ENCODE measurements around the gene FBXO47. TPM values are rescaled to one million over a fixed set of nuclear protein-coding genes. Genes with fewer than 3 reads are reported as not detected.

Gene FBXO47
- total RNA-seq, 1 donor from 2014 or later: not detected

- Histone ChIP-seq H4K20me1 (ENCODE audit: low read depth) (no peaks in the 10 kb centered on the region), H3K27ac (no peak overlapping the region), H3K4me1 (no peaks in the 10 kb centered on the region), H3K79me2 (ENCODE audit: low read depth) (no peaks in the 10 kb centered on the region), H3K9me3 (ENCODE audit: low read depth) (no peaks in the 10 kb centered on the region), H3F3A (ENCODE audit: low read depth) (peaks cover 11% of the 10 kb centered on the region), H3K27me3 (no peaks in the 10 kb centered on the region), H2AFZ (replicated peaks) (no peak overlapping the region), H3K4me3 (no peak overlapping the region), H3K4me2 (no peak overlapping the region), H3K9ac (no peak overlapping the region), H3K36me3 (no peaks in the 10 kb centered on the region)
- H3K27ac Mint-ChIP-seq: no peak overlapping the region
- no peak overlapping the region for H3K4me3 Mint-ChIP-seq
- no peaks in the 10 kb centered on the region for H3K9me3 Mint-ChIP-seq
- no peak for TF ChIP-seq EZH2 (IDR thresholded peaks at IDR 0.05)
- TF ChIP-seq EZH2phosphoT487 (IDR thresholded peaks at IDR 0.05): no peak
- TF ChIP-seq CTCF (IDR thresholded peaks at IDR 0.05): no peak
- H3K4me1 Mint-ChIP-seq: peaks cover 4% of the 10 kb centered on the region
- DNase-seq (ENCODE audit: low spot score): no peak
- H3K36me3 Mint-ChIP-seq: no peaks in the 10 kb centered on the region
- no peaks in the 10 kb centered on the region for H3K27me3 Mint-ChIP-seq (ENCODE audit: insufficient read depth, low read depth)
These were observed 2.1 kb upstream of the FBXO47 start for GRCh38 chr17:38969281-38969680.

GRCh38 chr17:38961413-38961812, 5.8 kb downstream of the FBXO47 start:
- H2AFZ ChIP-seq (replicated peaks): no peak overlapping the region
- H3K27ac Mint-ChIP-seq: no peak overlapping the region

GRCh38 chr17:38960402-38960801, 6.8 kb downstream of the FBXO47 start:
- Mint-ChIP-seq H3K9me3 (no peaks in the 10 kb centered on the region), H3K27me3 (ENCODE audit: insufficient read depth, low read depth) (peaks cover 2% of the 10 kb centered on the region), H3K4me3 (no peak overlapping the region), H3K27ac (no peak overlapping the region), H3K4me1 (no peaks in the 10 kb centered on the region), H3K36me3 (no peaks in the 10 kb centered on the region)
- no peak for DNase-seq (ENCODE audit: low spot score)
- Histone ChIP-seq H3F3A (ENCODE audit: low read depth) (no peaks in the 10 kb centered on the region), H3K27ac (no peak overlapping the region), H3K4me2 (no peak overlapping the region), H3K4me3 (no peak overlapping the region), H3K9ac (no peak overlapping the region), H2AFZ (replicated peaks) (no peak overlapping the region), H3K79me2 (ENCODE audit: low read depth) (no peaks in the 10 kb centered on the region), H3K9me3 (ENCODE audit: low read depth) (no peaks in the 10 kb centered on the region), H3K27me3 (no peaks in the 10 kb centered on the region), H4K20me1 (ENCODE audit: low read depth) (no peaks in the 10 kb centered on the region), H3K36me3 (no peaks in the 10 kb centered on the region), H3K4me1 (no peaks in the 10 kb centered on the region)
- TF ChIP-seq EZH2phosphoT487 (IDR thresholded peaks at IDR 0.05) (no peak), EZH2 (IDR thresholded peaks at IDR 0.05) (no peak), CTCF (IDR thresholded peaks at IDR 0.05) (no peak)

More at GRCh38 chr17:38961413-38961812, 5.8 kb downstream of the FBXO47 start:
- Mint-ChIP-seq H3K4me3 (no peak overlapping the region), H3K36me3 (no peaks in the 10 kb centered on the region), H3K4me1 (no peaks in the 10 kb centered on the region), H3K27me3 (ENCODE audit: insufficient read depth, low read depth) (peaks cover 2% of the 10 kb centered on the region), H3K9me3 (no peaks in the 10 kb centered on the region)
- Histone ChIP-seq H3K4me1 (no peaks in the 10 kb centered on the region), H3K9ac (no peak overlapping the region), H3K27me3 (no peaks in the 10 kb centered on the region), H3K36me3 (no peaks in the 10 kb centered on the region), H3K4me2 (no peak overlapping the region), H4K20me1 (ENCODE audit: low read depth) (no peaks in the 10 kb centered on the region), H3F3A (ENCODE audit: low read depth) (peaks cover 2% of the 10 kb centered on the region), H3K27ac (no peak overlapping the region), H3K79me2 (ENCODE audit: low read depth) (no peaks in the 10 kb centered on the region), H3K9me3 (ENCODE audit: low read depth) (no peaks in the 10 kb centered on the region), H3K4me3 (no peak overlapping the region)
- TF ChIP-seq EZH2 (IDR thresholded peaks at IDR 0.05) (no peak), EZH2phosphoT487 (IDR thresholded peaks at IDR 0.05) (no peak), CTCF (IDR thresholded peaks at IDR 0.05) (no peak)
- no peak for DNase-seq (ENCODE audit: low spot score)
